Breast epithelium (tissue), 4 donors: ENCODE results near the gene TRIM52. TPM values are rescaled to one million over a fixed set of nuclear protein-coding genes. Genes with fewer than 3 reads are reported as not detected.

Experiments
- DNase-seq, 2 donors: peaks; one replicate each; pipeline ENCODE4 v3.0.0-alpha.2; 2019; ENCODE audit warnings: low spot score in 2 of 2
- H3K27ac ChIP-seq, 2 donors: fragments of 200-600 bp; sonication (generic) in 1 of 2; one replicate each; pipeline ENCODE4 v1.5.1; 2016 to 2019; ENCODE audit warnings: mild to moderate bottlenecking in 1 of 2
- H3K27me3 ChIP-seq, 2 donors: fragments of 200-600 bp; sonication (generic) in 1 of 2; one replicate each; pipeline versions ENCODE4 v1.5.1 to v1.6.0; 2017 to 2019; ENCODE audit warnings: control low read depth in 1 of 2, mild to moderate bottlenecking in 1 of 2
- H3K36me3 ChIP-seq: fragments of 200-600 bp; one replicate; pipeline ENCODE4 v1.5.1; 2019
- H3K4me1 ChIP-seq, 2 donors: fragments of 200-600 bp; sonication (generic); one replicate each; pipeline ENCODE4 v1.5.1; 2016 to 2019; ENCODE audit warnings: control low read depth in 1 of 2
- H3K4me3 ChIP-seq, 3 donors: fragments of 200-600 bp; sonication (generic); 1 replicate in 2 of 3; 2 replicates in 1 of 3; pipeline ENCODE4 v1.5.1; 2016 to 2019; ENCODE audit warnings: mild to moderate bottlenecking in 3 of 3, moderate library complexity in 2 of 3
- H3K9me3 ChIP-seq, 2 donors: fragments of 200-600 bp; sonication (generic) in 1 of 2; one replicate each; pipeline ENCODE4 v1.5.1; 2016 to 2019; ENCODE audit warnings: control low read depth in 1 of 2
- CTCF ChIP-seq, 3 donors: fragments of 450-650 bp; IDR thresholded peaks; one replicate each; pipeline ENCODE4 v1.5.1; 2016 to 2017; ENCODE audit warnings: antibody characterized with exemption in 3 of 3, mild to moderate bottlenecking in 3 of 3, moderate library complexity in 3 of 3
- POLR2A ChIP-seq: fragments of 450-650 bp; IDR thresholded peaks from one replicate; pipeline ENCODE4 v1.6.1; 2016; ENCODE audit warnings: antibody characterized with exemption, mild to moderate bottlenecking, moderate library complexity
- POLR2AphosphoS5 ChIP-seq, 3 donors: sonication (generic); formaldehyde crosslinking; IDR thresholded peaks; one replicate each; pipeline ENCODE4 v1.6.1; 2017; ENCODE audit warnings: antibody characterized with exemption in 3 of 3
- intact Hi-C: fragments of 100-400 bp; cut with DNase I; formaldehyde crosslinking; loops from one replicate; pipeline ENCODE4 v1.15.1; 2023; ENCODE audit warnings: low total_unique reads
- total RNA-seq, 3 donors: library from RNA; depleted of rRNA; stranded (reverse); fragments of >200 nt; gene quantifications; one replicate each; pipeline ENCODE4 v1.1.0, GENCODE V29; 2016

The TRIM52 gene
- total RNA-seq, 3 donors from 2014 or later, result 12.8 to 18.6 (median 18.4) TPM

DNA sequence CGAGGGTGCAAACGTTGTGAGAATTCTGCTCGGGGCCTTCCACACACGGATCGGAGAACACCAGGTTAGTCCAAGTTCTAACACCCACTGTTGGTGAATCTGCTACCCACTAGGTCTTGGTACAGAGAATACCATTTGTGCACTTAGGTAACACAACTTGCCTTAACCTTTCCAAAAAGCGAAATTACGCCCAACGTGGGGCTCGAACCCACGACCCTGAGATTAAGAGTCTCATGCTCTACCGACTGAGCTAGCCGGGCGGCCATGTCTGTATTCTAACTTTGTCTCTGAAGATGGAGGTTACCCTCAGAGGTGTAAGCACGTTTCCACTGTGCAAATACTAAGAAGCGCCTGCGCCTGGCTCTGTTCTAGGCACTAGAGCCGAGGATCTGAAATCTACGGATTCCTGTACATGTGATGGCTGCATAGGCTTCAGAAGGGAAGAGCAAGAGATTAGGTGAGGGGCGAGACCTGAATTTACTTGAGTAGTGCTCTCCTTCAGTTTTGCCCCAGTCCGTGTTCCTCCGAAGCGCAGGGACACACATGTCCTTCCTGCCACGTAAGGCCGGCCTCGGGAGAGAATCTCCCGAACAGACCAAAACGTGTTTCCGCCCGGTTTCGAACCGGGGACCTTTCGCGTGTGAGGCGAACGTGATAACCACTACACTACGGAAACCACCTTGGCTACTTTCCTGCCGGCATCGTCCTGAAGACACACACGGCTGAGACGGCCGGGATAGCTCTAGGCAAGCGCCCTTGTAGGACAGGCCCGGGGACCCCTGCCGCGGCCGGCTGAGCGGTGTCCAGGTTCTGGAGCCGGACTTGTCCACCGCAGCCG lies 38.9 kb downstream of the TRIM52 start:
- H3K9me3 ChIP-seq, result no peaks in the 10 kb centered on the region
- H3K4me3 ChIP-seq, result peak overlapping the region; percentile 66 to 85 (median 74)
- peak; percentile 97 to 100 for DNase-seq
- TF ChIP-seq POLR2A, result no peak
- TF ChIP-seq POLR2AphosphoS5 (IDR thresholded peaks at IDR 0.05), result peak; percentile 83 to 92 (median 89)
- TF ChIP-seq CTCF (IDR thresholded peaks at IDR 0.05), result no peak
- H3K36me3 ChIP-seq, result no peaks in the 10 kb centered on the region
- no peaks in the 10 kb centered on the region for H3K4me1 ChIP-seq
- peak overlapping the region; percentile 93 to 94 for H3K27ac ChIP-seq
- H3K27me3 ChIP-seq, result no peaks in the 10 kb centered on the region
- intact Hi-C loops, result loop anchor here (2.0 kb wide), 1 partner anchor 21 kb away; the partner anchor contains the start of gene RACK1

DNA sequence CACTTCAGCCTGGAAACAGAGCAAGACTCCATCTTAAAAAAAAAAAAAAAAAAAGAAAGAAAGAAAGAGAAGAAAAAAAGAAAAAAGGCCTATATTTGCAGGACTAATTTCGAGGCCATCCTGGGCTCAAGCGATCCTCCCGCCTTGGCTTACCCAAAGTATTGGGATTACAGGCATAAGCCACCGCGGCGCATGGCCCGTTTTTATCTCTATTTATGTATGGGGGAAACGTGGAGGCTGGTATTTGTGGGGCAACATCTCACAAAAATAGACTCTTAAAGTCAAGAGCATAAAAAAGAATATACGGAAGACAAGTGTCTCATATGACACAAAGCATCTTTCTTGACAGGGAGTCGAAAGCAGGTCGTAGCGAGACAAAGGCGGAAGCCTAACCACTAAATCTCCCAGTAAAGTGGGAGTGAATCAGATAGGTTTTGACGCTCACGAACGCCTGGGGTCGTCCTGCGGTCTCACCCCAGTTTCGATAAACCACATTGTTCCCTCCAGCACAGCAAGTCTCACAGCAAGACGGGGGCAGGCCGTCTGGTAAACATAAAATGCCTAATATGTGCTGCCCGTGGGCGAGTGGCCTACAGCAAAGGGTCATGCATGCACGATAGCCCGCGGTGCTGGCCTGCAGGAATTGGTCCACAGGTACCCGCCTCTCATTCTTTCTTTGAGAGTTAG lies 39.7 kb downstream of the TRIM52 start:
- Histone ChIP-seq H3K27me3 (no peaks in the 10 kb centered on the region), H3K27ac (peak overlapping the region; percentile 93 to 94), H3K4me1 (peaks cover 0 to 5% of the 10 kb centered on the region in 2 donors), H3K4me3 (peak overlapping the region in 2 of 3 donors; percentile 74 to 85), H3K9me3 (no peaks in the 10 kb centered on the region), H3K36me3 (no peaks in the 10 kb centered on the region)
- TF ChIP-seq POLR2AphosphoS5 (IDR thresholded peaks at IDR 0.05) (no peak), CTCF (IDR thresholded peaks at IDR 0.05) (no peak), POLR2A (no peak)
- DNase-seq, result peak in 1 of 2 donors; percentile 45
- intact Hi-C loops, result no loop called here

DNA sequence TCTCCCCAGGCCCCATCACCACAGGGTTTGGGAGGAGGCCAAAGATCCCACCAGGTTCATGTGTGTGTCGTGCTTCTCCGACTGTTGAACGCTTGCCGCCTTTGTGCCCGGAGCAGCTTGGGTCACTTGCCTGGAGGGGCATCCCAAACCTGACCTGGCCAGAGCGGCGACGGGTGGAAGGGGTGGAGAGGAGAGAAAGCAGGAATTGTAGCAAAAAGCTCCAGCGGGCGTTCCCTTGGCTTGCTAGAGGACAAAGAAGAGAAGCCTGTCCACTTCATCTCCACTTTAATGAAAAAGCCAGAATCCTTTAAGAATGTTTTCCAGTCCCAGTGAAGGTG lies 40.8 kb downstream of the TRIM52 start:
- Histone ChIP-seq H3K27ac (no peak overlapping the region), H3K4me3 (no peak overlapping the region), H3K36me3 (no peaks in the 10 kb centered on the region), H3K4me1 (peaks cover 0 to 7% of the 10 kb centered on the region in 2 donors), H3K27me3 (no peaks in the 10 kb centered on the region), H3K9me3 (no peaks in the 10 kb centered on the region)
- no peak for DNase-seq
- TF ChIP-seq CTCF (IDR thresholded peaks at IDR 0.05) (no peak), POLR2A (no peak)
- intact Hi-C loops, result no loop called here

- DNase-seq, result no peak
- Histone ChIP-seq H3K27me3 (no peaks in the 10 kb centered on the region), H3K27ac (no peak overlapping the region), H3K4me3 (no peak overlapping the region), H3K36me3 (no peaks in the 10 kb centered on the region), H3K9me3 (no peaks in the 10 kb centered on the region), H3K4me1 (peaks cover 0 to 7% of the 10 kb centered on the region in 2 donors)
- no peak for TF ChIP-seq POLR2AphosphoS5 (IDR thresholded peaks at IDR 0.05)
- TF ChIP-seq CTCF (IDR thresholded peaks at IDR 0.05), result no peak
- TF ChIP-seq POLR2A, result no peak
- intact Hi-C loops, result no loop called here
These were observed 41.4 kb downstream of the TRIM52 start for GRCh38 chr5:181219262-181220177.
